Adrenal gland (tissue), 5 donors: ENCODE results near the gene TARS2.

Experiments used
- POLR2A ChIP-seq, 2 donors: fragments of 450-650 bp; IDR thresholded peaks; one replicate each; pipeline ENCODE4 v1.6.1; 2017; ENCODE audit warnings: antibody characterized with exemption in 2 of 2, mild to moderate bottlenecking in 2 of 2, moderate library complexity in 1 of 2
- TF ChIP-seq, protein P1 (sequence below), 6 experiments: fragments of 450-650 bp in 4 of 6; fragments of 200-600 bp in 2 of 6; sonication (generic) in 1 of 6; IDR thresholded peaks; 1 replicate in 5 of 6; 2 replicates in 1 of 6; pipeline versions ENCODE4 v1.5.1 to v1.8.0; 2016 to 2021; ENCODE audit warnings: antibody characterized with exemption in 6 of 6, mild to moderate bottlenecking in 2 of 6, moderate library complexity in 1 of 6
- donor health status: DM: no; HTN: no; CAD: no.

DNA sequence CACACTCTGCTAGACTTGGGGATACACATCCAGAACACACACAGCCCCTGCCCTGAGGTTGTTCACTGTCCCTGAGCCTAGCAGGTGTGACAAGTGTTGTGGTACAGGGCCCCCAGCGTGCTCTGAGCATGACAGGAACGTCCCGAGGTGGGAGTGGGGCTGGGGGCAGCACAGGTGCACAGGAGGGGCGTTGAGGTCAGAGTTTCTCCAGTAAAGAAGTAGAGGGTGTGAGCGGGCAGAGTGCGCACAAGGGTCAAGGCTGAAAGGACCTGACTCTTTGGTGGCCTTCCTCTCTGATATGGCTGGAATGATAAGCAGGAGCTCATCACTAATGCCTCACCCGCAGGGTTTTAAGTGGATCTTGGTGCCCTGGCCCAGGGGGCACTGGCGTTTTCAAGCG lies 27.0 kb downstream of the TARS2 start:
- TF ChIP-seq, protein P1, sequence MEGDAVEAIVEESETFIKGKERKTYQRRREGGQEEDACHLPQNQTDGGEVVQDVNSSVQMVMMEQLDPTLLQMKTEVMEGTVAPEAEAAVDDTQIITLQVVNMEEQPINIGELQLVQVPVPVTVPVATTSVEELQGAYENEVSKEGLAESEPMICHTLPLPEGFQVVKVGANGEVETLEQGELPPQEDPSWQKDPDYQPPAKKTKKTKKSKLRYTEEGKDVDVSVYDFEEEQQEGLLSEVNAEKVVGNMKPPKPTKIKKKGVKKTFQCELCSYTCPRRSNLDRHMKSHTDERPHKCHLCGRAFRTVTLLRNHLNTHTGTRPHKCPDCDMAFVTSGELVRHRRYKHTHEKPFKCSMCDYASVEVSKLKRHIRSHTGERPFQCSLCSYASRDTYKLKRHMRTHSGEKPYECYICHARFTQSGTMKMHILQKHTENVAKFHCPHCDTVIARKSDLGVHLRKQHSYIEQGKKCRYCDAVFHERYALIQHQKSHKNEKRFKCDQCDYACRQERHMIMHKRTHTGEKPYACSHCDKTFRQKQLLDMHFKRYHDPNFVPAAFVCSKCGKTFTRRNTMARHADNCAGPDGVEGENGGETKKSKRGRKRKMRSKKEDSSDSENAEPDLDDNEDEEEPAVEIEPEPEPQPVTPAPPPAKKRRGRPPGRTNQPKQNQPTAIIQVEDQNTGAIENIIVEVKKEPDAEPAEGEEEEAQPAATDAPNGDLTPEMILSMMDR (IDR thresholded peaks at IDR 0.05) = no peak
- TF ChIP-seq POLR2A (IDR thresholded peaks at IDR 0.05) = no peak
